ENCODE measurements around the gene GRIN2C.

- no peak for TF ChIP-seq FOXP2 (optimal IDR thresholded peaks at IDR 0.05; ENCODE audit: borderline replicate concordance, extremely low read depth, extremely low read length, insufficient read depth)
- no peak for TF ChIP-seq TAF1 (IDR thresholded peaks at IDR 0.05; ENCODE audit: borderline replicate concordance, insufficient read depth, low read length)
Observed at GRCh38 chr17:74883241-74883745, 23.6 kb upstream of the GRIN2C start.

All from PFSK-1 (cell line).